HG03095 (cell line): Measurements from ENCODE around the gene KRT76.

Source experiments
- ATAC-seq: cut with Tn5 transposase; IDR thresholded peaks from one replicate; pipeline ENCODE4 v1.9.1; 2021; ENCODE audit warnings: moderate library complexity; ENCODE audit not compliant: unreplicated experiment

Gene KRT76

DNA sequence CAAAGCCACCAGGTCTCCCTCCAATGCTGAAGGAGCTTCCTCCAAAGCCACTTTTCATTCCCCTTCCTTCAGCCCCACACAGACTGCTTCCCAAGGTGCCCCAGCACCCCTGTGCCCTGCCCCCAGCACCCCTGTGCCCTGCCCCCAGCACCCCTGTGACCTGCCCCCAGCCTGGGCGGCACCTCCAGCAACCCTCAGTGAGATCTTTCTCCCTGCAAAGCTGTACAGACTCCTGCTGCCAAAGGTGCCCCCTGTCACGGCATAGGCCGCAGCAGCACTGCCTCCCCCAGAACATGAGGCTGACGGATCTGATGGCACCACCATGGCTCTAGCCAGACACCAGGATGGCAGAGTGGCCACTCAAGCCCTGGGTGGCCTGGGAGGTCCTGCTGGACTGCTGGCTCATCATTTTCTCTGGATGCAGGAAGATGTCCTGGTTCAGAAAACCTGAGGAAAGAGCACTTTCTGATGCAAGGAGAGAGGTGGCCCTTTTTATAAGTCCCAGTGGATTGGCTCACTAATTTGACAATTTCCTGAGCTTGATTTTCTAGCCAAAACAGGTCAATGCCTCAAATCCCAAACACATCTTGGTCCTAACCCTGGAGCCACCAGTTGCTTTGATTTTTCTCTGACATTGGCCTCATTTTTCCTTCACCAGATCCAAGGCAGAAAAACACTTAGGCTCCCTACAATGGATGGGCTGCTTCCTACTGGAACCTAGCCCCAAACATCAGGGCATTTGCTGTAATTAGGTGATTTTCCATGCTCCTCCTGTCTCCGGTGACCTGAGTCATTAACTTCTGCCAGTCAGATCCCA lies 41.1 kb downstream of the KRT76 start:
- ATAC-seq, result no peak

DNA sequence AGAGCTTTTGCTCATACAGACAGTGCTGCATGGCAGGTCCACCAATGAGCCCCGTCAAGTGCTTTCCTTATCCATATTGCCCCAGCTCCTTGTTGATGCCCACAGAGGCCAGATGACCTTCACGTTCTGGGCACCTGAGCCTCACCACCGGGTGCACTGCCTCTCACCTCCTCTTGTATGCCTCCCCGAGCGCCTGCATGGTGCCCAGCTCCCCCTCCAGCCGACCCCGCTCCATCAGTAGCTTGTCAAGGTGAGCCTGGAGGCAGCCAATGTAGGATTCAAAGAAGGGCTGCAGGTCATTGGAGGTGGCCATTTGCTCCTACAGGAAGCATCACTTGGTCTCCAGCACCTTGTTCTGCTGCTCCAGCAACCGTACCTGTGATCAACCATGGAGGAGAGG lies 42.0 kb downstream of the KRT76 start:
- ATAC-seq, result no peak

DNA sequence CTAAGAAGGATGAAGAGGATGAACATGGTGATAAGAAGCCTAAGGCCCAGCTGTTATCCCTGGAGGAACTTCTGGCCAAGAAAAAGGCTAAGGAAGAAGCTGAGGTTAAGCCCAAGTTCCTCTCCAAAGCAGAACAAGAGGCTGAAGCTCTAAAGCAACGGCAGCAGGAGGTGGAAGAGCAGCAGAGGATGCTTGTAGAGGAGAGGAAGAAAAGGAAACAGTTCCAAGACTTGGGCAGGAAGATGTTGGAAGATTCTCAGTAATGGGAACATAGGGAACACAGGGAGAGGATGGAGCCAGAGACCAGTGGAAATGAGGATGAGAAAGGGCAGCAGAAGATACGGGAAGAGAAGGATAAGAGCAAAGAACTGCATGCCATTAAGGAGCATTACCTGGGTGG lies 46.4 kb downstream of the KRT76 start:
- no peak for ATAC-seq

DNA sequence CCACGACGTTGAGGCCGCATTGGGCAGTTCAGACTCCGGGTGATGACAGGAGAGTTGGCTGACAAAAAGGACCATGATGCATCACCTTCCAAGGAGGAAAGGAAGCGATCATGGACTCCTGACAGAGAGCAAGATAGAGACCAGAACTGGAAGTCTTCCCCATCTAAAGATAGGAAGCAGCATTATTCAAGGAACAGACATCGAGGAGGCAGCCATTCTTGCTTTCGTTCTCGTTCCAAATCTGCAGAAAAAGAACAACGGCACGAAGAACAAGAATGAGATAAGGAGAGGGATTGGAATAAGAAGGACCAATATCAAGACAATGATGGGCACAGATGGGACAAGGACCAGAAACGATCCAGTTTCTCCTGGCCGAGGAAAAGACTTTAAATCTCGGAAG lies 46.8 kb downstream of the KRT76 start:
- ATAC-seq, result no peak

DNA sequence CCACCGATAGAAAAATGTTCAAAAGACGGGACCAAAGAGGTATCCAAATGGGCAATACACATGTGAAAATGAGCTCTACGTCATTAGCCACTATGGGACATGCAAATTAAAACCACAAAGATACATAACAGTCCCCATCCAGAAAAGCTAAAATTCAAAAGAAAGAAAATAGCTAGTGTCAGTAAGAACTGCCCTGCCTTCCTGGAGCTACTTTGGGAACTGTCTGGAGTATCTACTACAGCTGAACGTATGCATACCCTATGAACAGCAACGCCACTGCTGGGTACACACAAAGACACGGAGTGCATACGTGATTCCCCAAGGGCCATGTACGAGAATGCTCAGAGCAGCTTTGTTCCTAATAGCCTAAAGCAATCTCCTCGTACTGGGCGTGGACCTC lies 48.0 kb downstream of the KRT76 start:
- no peak for ATAC-seq

DNA sequence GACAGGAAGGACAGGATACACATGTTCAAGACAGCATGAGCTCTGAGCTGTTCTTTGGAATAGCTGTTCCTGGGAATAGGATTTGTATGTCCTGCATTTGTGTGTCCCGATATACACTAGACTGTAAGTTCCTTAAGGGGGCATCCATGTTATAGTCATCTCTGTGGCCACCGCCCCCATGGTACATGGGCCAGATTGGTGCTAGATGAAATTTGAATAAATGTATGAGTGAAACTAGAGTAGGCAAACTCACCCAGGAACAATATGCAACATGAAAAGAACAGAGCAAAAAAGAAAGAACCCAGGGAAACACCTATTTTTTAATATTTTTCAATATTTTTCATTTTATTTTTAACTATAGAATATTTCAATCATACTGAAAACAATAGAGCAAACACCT lies 48.8 kb downstream of the KRT76 start:
- no peak for ATAC-seq

DNA sequence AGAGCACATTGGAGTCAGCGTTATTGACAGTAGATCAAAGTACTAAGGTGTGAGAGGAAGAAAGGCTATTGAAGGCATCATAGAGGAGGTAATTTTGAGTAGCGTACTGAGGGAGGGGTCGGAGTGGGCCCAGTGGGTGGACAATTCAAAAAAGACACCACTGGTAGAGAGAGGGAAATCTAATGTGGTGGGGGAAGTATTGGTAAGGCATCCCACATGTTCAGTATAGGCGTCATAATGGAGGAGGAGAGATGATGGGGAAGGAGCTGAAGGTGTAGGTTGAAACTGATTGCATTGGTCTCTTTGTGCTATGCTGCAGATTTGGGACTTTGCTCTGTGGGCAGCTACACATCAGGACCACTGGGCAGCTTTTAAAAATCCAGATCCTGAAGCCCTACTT lies 50.1 kb downstream of the KRT76 start:
- no peak for ATAC-seq

DNA sequence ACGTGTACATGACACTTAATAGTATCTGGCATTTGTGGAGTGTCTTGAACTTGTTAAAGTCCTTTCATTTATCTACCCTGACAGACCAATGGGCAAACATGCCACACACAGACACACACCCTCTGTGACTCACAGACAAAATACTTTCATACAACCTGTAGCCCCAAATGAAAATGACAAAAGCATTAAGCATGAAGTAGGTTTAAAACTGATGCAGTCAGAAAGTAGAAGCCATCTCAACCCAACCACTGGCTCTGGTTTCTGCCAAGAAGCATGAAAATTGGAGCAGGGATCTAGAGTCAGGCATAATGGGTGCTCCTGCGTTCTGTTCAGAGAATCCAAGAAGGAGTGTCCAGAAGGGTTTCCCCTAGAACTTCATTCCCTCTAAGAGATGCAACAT lies 50.7 kb downstream of the KRT76 start:
- no peak for ATAC-seq

DNA sequence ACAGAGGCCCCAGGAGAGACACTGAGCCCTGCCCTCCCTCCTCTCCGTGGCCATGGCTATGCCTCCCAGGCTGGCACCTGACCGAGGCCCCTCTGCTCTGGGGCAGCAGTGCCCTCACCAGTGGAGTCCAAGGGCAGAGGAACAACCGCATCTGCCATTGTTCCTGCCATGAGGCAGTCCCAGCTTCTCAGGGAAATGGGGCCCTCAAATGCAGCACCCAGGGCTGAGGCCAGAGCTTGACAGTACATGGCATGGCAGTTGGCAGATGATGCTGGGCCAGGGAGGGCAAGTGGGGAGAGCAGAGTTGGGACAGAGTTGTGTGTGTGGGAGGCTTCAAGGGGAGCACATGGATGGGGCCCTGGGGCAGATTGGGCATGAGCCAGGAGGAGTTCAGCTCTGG lies 52.8 kb downstream of the KRT76 start:
- no peak for ATAC-seq

DNA sequence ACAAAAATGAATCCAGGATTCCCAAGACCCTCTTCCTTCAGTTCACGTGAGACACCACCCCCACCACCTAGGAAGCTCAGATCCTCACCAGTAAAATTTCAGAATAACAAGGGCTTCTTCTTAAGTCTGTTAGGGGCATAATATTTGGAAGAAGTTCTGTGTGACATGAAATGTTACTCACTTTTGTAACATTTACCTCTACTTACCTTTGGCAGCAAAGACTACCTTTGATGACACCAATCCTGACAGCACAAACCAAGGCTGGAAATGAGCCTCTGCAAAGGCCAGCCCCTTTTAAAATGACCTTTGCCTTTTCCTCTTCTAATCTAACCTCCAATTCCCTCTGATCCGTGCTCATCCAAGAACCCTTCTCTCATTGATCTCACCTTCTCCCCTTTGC lies 54.5 kb downstream of the KRT76 start:
- no peak for ATAC-seq

DNA sequence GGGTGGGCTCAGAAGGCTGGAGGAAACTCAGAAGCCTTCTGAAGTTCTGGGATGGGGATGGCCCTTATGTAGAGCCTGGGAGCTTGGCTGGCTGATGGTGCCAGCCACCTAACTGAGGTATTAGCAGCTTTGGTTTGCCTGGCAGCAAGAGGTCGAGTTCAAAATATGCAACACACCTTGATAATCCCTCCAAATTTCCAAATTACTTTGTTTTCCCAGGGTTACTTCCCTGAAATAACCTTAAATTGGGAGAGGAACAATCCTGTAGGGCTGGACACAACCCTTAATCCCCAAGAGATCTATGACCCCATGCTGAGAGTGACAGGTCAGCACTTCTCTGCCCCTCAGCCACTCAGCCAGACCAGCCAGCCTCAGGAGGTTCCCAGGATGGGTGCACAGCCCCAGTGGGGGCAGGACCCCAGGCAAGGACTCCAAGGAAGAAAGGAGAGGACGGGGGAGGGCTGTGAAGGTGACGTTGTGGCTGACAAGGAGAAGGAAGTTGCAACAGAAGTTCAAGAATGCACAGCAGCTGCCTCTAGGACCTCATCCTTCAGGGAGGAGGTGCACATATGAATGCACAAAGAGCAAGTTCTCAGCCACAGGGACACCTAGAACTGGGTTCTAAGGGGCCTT lies 55.2 kb downstream of the KRT76 start:
- ATAC-seq, result no peak

DNA sequence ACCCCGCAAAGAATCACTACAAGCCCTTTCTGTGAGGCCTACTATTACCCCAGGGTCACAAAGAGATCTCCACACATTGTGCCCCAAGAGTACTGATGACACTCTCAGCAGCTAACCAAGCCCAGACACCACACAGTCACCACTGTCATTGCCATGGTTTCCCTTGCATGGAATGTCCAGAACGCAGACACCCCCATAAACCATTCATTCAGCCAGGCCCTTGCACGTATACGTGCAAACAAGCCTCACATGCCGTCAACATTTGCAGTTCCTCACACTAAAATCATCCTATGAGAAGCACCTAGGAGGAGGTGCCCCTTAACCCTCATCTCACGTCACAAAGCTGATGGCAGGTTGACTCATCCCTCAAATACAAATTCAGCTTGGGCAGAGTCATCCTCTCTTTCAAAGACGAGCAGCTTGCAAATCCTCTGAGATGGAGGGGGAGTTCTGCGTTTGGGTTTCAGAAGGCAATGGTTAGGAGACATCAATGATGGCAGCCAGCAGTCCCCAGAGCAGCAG lies 56.7 kb downstream of the KRT76 start:
- no peak for ATAC-seq
